ENCODE results near the gene PATJ. TPM values are rescaled to one million over a fixed set of nuclear protein-coding genes. Genes with fewer than 3 reads are reported as not detected.
"Not testable (repeated sequence)": the region's sequence is repeated elsewhere in the genome, so short reads cannot be mapped to it uniquely, and the experiment has no call there.

The PATJ gene
- total RNA-seq, 1 donor from 2014 or later, result 39.4 TPM

- no peaks in the 10 kb centered on the region for H3K27me3 Mint-ChIP-seq
- TF ChIP-seq CTCF (conservative IDR thresholded peaks at IDR 0.05), result no peak
- H3K9me3 Mint-ChIP-seq, result no peaks in the 10 kb centered on the region
- H3K36me3 Mint-ChIP-seq, result peaks cover 12% of the 10 kb centered on the region
- no peak overlapping the region for H3K27ac Mint-ChIP-seq
- DNase-seq (ENCODE audit: extremely low spot score, unreplicated experiment), result no peak
- H3K4me3 Mint-ChIP-seq, result no peak overlapping the region
- peaks cover 14% of the 10 kb centered on the region for H3K4me1 Mint-ChIP-seq (ENCODE audit: unreplicated experiment)
Measured at GRCh38 chr1:62139410-62139809, 397.1 kb downstream of the PATJ start.

GRCh38 chr1:62140666-62141065, 398.4 kb downstream of the PATJ start:
- Mint-ChIP-seq H3K27ac (no peak overlapping the region), H3K36me3 (peaks cover 12% of the 10 kb centered on the region), H3K27me3 (no peaks in the 10 kb centered on the region), H3K9me3 (no peaks in the 10 kb centered on the region), H3K4me1 (ENCODE audit: unreplicated experiment) (peaks cover 14% of the 10 kb centered on the region), H3K4me3 (no peak overlapping the region)
- no peak for TF ChIP-seq CTCF (conservative IDR thresholded peaks at IDR 0.05)
- no peak for DNase-seq (ENCODE audit: extremely low spot score, unreplicated experiment)

GRCh38 chr1:62142496-62142895, 400.2 kb downstream of the PATJ start:
- Mint-ChIP-seq H3K4me1 (ENCODE audit: unreplicated experiment) (peaks cover 14% of the 10 kb centered on the region), H3K9me3 (no peaks in the 10 kb centered on the region), H3K27ac (peak overlapping the region; percentile 8), H3K4me3 (no peak overlapping the region), H3K27me3 (no peaks in the 10 kb centered on the region), H3K36me3 (peaks cover 18% of the 10 kb centered on the region)
- TF ChIP-seq CTCF (conservative IDR thresholded peaks at IDR 0.05), result no peak
- DNase-seq (ENCODE audit: extremely low spot score, unreplicated experiment), result no peak

- DNase-seq (ENCODE audit: extremely low spot score, unreplicated experiment), result no peak
- Mint-ChIP-seq H3K36me3 (peaks cover 24% of the 10 kb centered on the region), H3K27ac (no peak overlapping the region), H3K4me1 (ENCODE audit: unreplicated experiment) (peaks cover 12% of the 10 kb centered on the region), H3K27me3 (no peaks in the 10 kb centered on the region), H3K9me3 (no peaks in the 10 kb centered on the region), H3K4me3 (no peak overlapping the region)
- TF ChIP-seq CTCF (conservative IDR thresholded peaks at IDR 0.05), result peak; percentile 81
Measured at GRCh38 chr1:62144238-62144831, 402.1 kb downstream of the PATJ start.

GRCh38 chr1:62159940-62160348, 417.7 kb downstream of the PATJ start:
- no peak for TF ChIP-seq CTCF (conservative IDR thresholded peaks at IDR 0.05)
- H3K36me3 Mint-ChIP-seq, result peaks cover 7% of the 10 kb centered on the region
- DNase-seq (ENCODE audit: extremely low spot score, unreplicated experiment), result no peak
- no peak overlapping the region for H3K27ac Mint-ChIP-seq
- no peaks in the 10 kb centered on the region for H3K27me3 Mint-ChIP-seq
- H3K4me3 Mint-ChIP-seq, result no peak overlapping the region
- H3K9me3 Mint-ChIP-seq, result no peaks in the 10 kb centered on the region
- H3K4me1 Mint-ChIP-seq (ENCODE audit: unreplicated experiment), result no peaks in the 10 kb centered on the region

- no peak for TF ChIP-seq CTCF (conservative IDR thresholded peaks at IDR 0.05)
- no peak overlapping the region for H3K4me3 Mint-ChIP-seq
- no peak for DNase-seq (ENCODE audit: extremely low spot score, unreplicated experiment)
- H3K27me3 Mint-ChIP-seq, result no peaks in the 10 kb centered on the region
- H3K27ac Mint-ChIP-seq, result no peak overlapping the region
- no peaks in the 10 kb centered on the region for H3K4me1 Mint-ChIP-seq (ENCODE audit: unreplicated experiment)
- H3K36me3 Mint-ChIP-seq, result peaks cover 7% of the 10 kb centered on the region
- no peaks in the 10 kb centered on the region for H3K9me3 Mint-ChIP-seq
Measured at GRCh38 chr1:62161711-62162110, 419.4 kb downstream of the PATJ start.

GRCh38 chr1:62170380-62170779, 428.1 kb downstream of the PATJ start:
- not testable (repeated sequence) for H3K27ac Mint-ChIP-seq; H3K36me3 Mint-ChIP-seq; H3K27me3 Mint-ChIP-seq; H3K4me1 Mint-ChIP-seq (ENCODE audit: unreplicated experiment); H3K4me3 Mint-ChIP-seq; DNase-seq (ENCODE audit: extremely low spot score, unreplicated experiment); H3K9me3 Mint-ChIP-seq

Measured in type B pancreatic cell (in vitro differentiated cells).